HEK293T (cell line): ENCODE measurements around the gene GALNT2.

Source experiments
- CTCF ChIA-PET: fragments of 350-600 bp; formaldehyde crosslinking; extraction: SDS; loops from one replicate; lab custom pipeline; 2021; ENCODE audit warnings: antibody characterized with exemption, inconsistent platforms; lab: Yijun Ruan, JAX
- POLR2A ChIA-PET: fragments of 350-600 bp; formaldehyde crosslinking; extraction: SDS; loops from one replicate; lab custom pipeline; 2020; ENCODE audit warnings: antibody characterized with exemption, inconsistent platforms; lab: Yijun Ruan, JAX
- DNase-seq: peaks from one replicate; pipeline ENCODE4 v3.0.0; 2012; ENCODE audit warnings: mixed read lengths; ENCODE audit errors: extremely low spot score
- ARNT ChIP-seq: fragments of 450-650 bp; IDR thresholded peaks from 2 replicates; pipeline ENCODE4 v1.6.1; 2017; ENCODE audit warnings: mild to moderate bottlenecking
- BHLHE40 ChIP-seq: fragments of 450-650 bp; IDR thresholded peaks from 2 replicates; pipeline ENCODE4 v1.6.1; 2016; ENCODE audit warnings: mild to moderate bottlenecking, moderate library complexity, borderline replicate concordance
- CTBP1 ChIP-seq: fragments of 450-650 bp; IDR thresholded peaks from 2 replicates; pipeline ENCODE4 v1.6.1; 2016; ENCODE audit warnings: borderline replicate concordance
- ELF4 ChIP-seq: fragments of 450-650 bp; IDR thresholded peaks from 2 replicates; pipeline ENCODE4 v1.6.1; 2017; ENCODE audit warnings: antibody characterized with exemption
- FOXA1 ChIP-seq: fragments of 450-650 bp; IDR thresholded peaks from 2 replicates; pipeline ENCODE4 v1.6.1; 2016; ENCODE audit warnings: mild to moderate bottlenecking
- FOXK2 ChIP-seq: fragments of 450-650 bp; IDR thresholded peaks from 2 replicates; pipeline ENCODE4 v1.6.1; 2016; ENCODE audit warnings: mild to moderate bottlenecking
- FOXM1 ChIP-seq: fragments of 450-650 bp; IDR thresholded peaks from 2 replicates; pipeline ENCODE4 v1.6.1; 2017; ENCODE audit warnings: mild to moderate bottlenecking, borderline replicate concordance
- HDGF ChIP-seq: fragments of 450-650 bp; IDR thresholded peaks from 2 replicates; pipeline ENCODE4 v1.6.1; 2017; ENCODE audit warnings: antibody characterized with exemption, borderline replicate concordance
- L3MBTL2 ChIP-seq: fragments of 450-650 bp; conservative IDR thresholded peaks from 2 replicates; pipeline ENCODE4 v1.6.1; 2016; ENCODE audit warnings: mild to moderate bottlenecking
- LEF1 ChIP-seq: fragments of 450-650 bp; IDR thresholded peaks from 2 replicates; pipeline ENCODE4 v1.6.1; 2017; ENCODE audit warnings: mild to moderate bottlenecking, borderline replicate concordance
- NFRKB ChIP-seq: fragments of 450-650 bp; IDR thresholded peaks from 2 replicates; pipeline ENCODE4 v1.6.1; 2016; ENCODE audit warnings: mild to moderate bottlenecking, moderate library complexity
- PKNOX1 ChIP-seq: fragments of 450-650 bp; IDR thresholded peaks from 2 replicates; pipeline ENCODE4 v1.6.1; 2016
- SP1 ChIP-seq: fragments of 450-650 bp; IDR thresholded peaks from 2 replicates; pipeline ENCODE4 v1.6.1; 2017
- SUZ12 ChIP-seq: fragments of 450-650 bp; IDR thresholded peaks from 2 replicates; pipeline ENCODE4 v1.6.1; 2016; ENCODE audit warnings: mild to moderate bottlenecking
- TARDBP ChIP-seq: fragments of 450-650 bp; IDR thresholded peaks from 2 replicates; pipeline ENCODE4 v1.6.1; 2016
- ZNF384 ChIP-seq: fragments of 450-650 bp; IDR thresholded peaks from 2 replicates; pipeline ENCODE4 v1.6.1; 2016

Gene GALNT2

GRCh38 chr1:230087028-230087716 lies 20.1 kb downstream of the GALNT2 start:
- CTCF ChIA-PET = interaction anchor here (1.0 to 1.3 kb wide), 2 partner anchors 21 to 26 kb away, joined by 3 read pairs; no protein-coding TSS in a partner anchor
- no peak for TF ChIP-seq TARDBP
- TF ChIP-seq ELF4 = no peak
- no peak for TF ChIP-seq NFRKB
- TF ChIP-seq BHLHE40 = no peak
- TF ChIP-seq CTBP1 = no peak
- TF ChIP-seq SUZ12 = no peak
- no peak for TF ChIP-seq SP1
- TF ChIP-seq FOXM1 = no peak
- no peak for TF ChIP-seq ARNT
- TF ChIP-seq L3MBTL2 = no peak
- TF ChIP-seq HDGF = no peak
- TF ChIP-seq FOXK2 = no peak
- TF ChIP-seq ZNF384 = no peak
- TF ChIP-seq LEF1 = no peak
- TF ChIP-seq PKNOX1 = no peak
- TF ChIP-seq FOXA1 = no peak
- DNase-seq = no peak
- POLR2A ChIA-PET = no interaction called here

GRCh38 chr1:230087717-230088105 lies 20.7 kb downstream of the GALNT2 start:
- ChIA-PET CTCF (interaction anchor here (1.0 to 1.3 kb wide), 2 partner anchors 22 to 25 kb away, joined by 3 read pairs; no protein-coding TSS in a partner anchor), POLR2A (no interaction called here)
- DNase-seq = no peak
- TF ChIP-seq CTBP1 (no peak), ARNT (no peak), SP1 (no peak), SUZ12 (no peak), PKNOX1 (no peak), BHLHE40 (no peak), HDGF (no peak), ZNF384 (no peak), L3MBTL2 (no peak), FOXA1 (no peak), FOXK2 (no peak)

- CTCF ChIA-PET = no interaction called here
- no peak for TF ChIP-seq CTBP1
- no peak for TF ChIP-seq ELF4
- TF ChIP-seq HDGF = no peak
- no peak for TF ChIP-seq SP1
- no peak for TF ChIP-seq ZNF384
- no peak for TF ChIP-seq FOXK2
- no peak for TF ChIP-seq PKNOX1
- DNase-seq = no peak
- POLR2A ChIA-PET = no interaction called here
Measured at GRCh38 chr1:230090194-230090711, 23.2 kb downstream of the GALNT2 start.

- ChIA-PET POLR2A (no interaction called here), CTCF (no interaction called here)
- TF ChIP-seq SP1 (no peak), HDGF (no peak), BHLHE40 (no peak), FOXK2 (no peak), PKNOX1 (no peak), SUZ12 (no peak), LEF1 (no peak), ELF4 (no peak), L3MBTL2 (no peak), ZNF384 (no peak), NFRKB (no peak), FOXA1 (no peak)
- DNase-seq = no peak
Measured at GRCh38 chr1:230091473-230092231, 24.6 kb downstream of the GALNT2 start.

- no peak for DNase-seq
- ChIA-PET POLR2A (no interaction called here), CTCF (no interaction called here)
- TF ChIP-seq TARDBP = no peak
- TF ChIP-seq L3MBTL2 = no peak
- TF ChIP-seq ZNF384 = no peak
- no peak for TF ChIP-seq SP1
- TF ChIP-seq CTBP1 = no peak
- TF ChIP-seq LEF1 = no peak
- TF ChIP-seq BHLHE40 = no peak
- no peak for TF ChIP-seq ARNT
- TF ChIP-seq ELF4 = no peak
- no peak for TF ChIP-seq FOXM1
- TF ChIP-seq NFRKB = no peak
- TF ChIP-seq HDGF = no peak
- no peak for TF ChIP-seq FOXK2
- no peak for TF ChIP-seq SUZ12
- TF ChIP-seq FOXA1 = no peak
Measured at GRCh38 chr1:230094746-230095145, 27.7 kb downstream of the GALNT2 start.
